HepG2 (cell line): ENCODE data around the gene DHX8. TPM values are rescaled to one million over a fixed set of nuclear protein-coding genes. Genes with fewer than 3 reads are reported as not detected.
A peak's percentile ranks its signal among the peaks of the same experiment; 100 is the strongest.

Experiments
- DRAP1 ChIP-seq: IDR thresholded peaks from 2 replicates; pipeline ENCODE4 v1.6.1; 2016; ENCODE audit warnings: missing genetic modification reagents, missing compliant biosample characterization
- ETV5 ChIP-seq: IDR thresholded peaks from 2 replicates; pipeline ENCODE4 v1.6.1; 2018; ENCODE audit warnings: missing biosample characterization, missing genetic modification reagents, inconsistent platforms, borderline replicate concordance
- FOXP1 ChIP-seq, 2 experiments: fragments of 450-650 bp in 1 of 2; IDR thresholded peaks; 2 replicates each; pipeline ENCODE4 v1.6.1; 2017 to 2018; ENCODE audit warnings: antibody characterized with exemption in 1 of 2
- GATAD2A ChIP-seq: IDR thresholded peaks from 2 replicates; pipeline ENCODE4 v1.6.1; 2016
- GFI1 ChIP-seq: sonication (generic); formaldehyde crosslinking; IDR thresholded peaks from 2 replicates; pipeline ENCODE4 v1.5.0; 2020; ENCODE audit warnings: missing genetic modification reagents, mild to moderate bottlenecking, borderline replicate concordance
- GPN1 ChIP-seq: sonication (generic); formaldehyde crosslinking; IDR thresholded peaks from 2 replicates; pipeline ENCODE4 v1.5.1; 2020; ENCODE audit warnings: missing genetic modification reagents, borderline replicate concordance
- KLF15 ChIP-seq: sonication (generic); formaldehyde crosslinking; IDR thresholded peaks from 2 replicates; pipeline ENCODE4 v1.8.1; 2023; ENCODE audit warnings: borderline replicate concordance, mild to moderate bottlenecking, inconsistent platforms, missing genetic modification reagents, mixed read lengths
- NCOA2 ChIP-seq: sonication (generic); formaldehyde crosslinking; IDR thresholded peaks from 2 replicates; pipeline ENCODE4 v1.8.0; 2022; ENCODE audit warnings: inconsistent platforms
- NPAS2 ChIP-seq: sonication (generic); formaldehyde crosslinking; IDR thresholded peaks from 2 replicates; pipeline ENCODE4 v1.8.0; 2022; ENCODE audit warnings: mild to moderate bottlenecking, missing genetic modification reagents, borderline replicate concordance
- NR2F1 ChIP-seq, 2 experiments: fragments of 450-650 bp in 1 of 2; formaldehyde crosslinking in 1 of 2; IDR thresholded peaks; 2 replicates each; pipeline versions ENCODE4 v1.5.0 to v1.6.1; 2016 to 2020; ENCODE audit warnings: mild to moderate bottlenecking in 1 of 2, missing compliant biosample characterization in 1 of 2, missing genetic modification reagents in 1 of 2, moderate library complexity in 1 of 2
- SP5 ChIP-seq: IDR thresholded peaks from 2 replicates; pipeline ENCODE4 v1.6.1; 2016; ENCODE audit warnings: low read depth, borderline replicate concordance
- SYNCRIP ChIP-seq: fragments of 200-400 bp; formaldehyde crosslinking; IDR thresholded peaks from 2 replicates; pipeline ENCODE4 v1.6.1; 2018; ENCODE audit warnings: mild to moderate bottlenecking, low read depth, low read length; ENCODE audit not compliant: insufficient read depth
- YEATS4 ChIP-seq: sonication (generic); formaldehyde crosslinking; IDR thresholded peaks from 2 replicates; pipeline ENCODE4 v1.4.0; 2020; ENCODE audit warnings: missing genetic modification reagents, borderline replicate concordance
- ZBTB25 ChIP-seq: IDR thresholded peaks from 2 replicates; pipeline ENCODE4 v1.6.1; 2018; ENCODE audit warnings: missing genetic modification reagents
- ZFP82 ChIP-seq: sonication (generic); formaldehyde crosslinking; IDR thresholded peaks from 2 replicates; pipeline ENCODE4 v1.5.1; 2020; ENCODE audit warnings: mild to moderate bottlenecking, missing genetic modification reagents, borderline replicate concordance
- ZMAT3 ChIP-seq: sonication (generic); formaldehyde crosslinking; conservative IDR thresholded peaks from 2 replicates; pipeline ENCODE4 v1.7.0; 2021; ENCODE audit warnings: missing genetic modification reagents
- ZNF121 ChIP-seq: sonication (generic); formaldehyde crosslinking; IDR thresholded peaks from 2 replicates; pipeline ENCODE4 v1.5.0; 2020; ENCODE audit warnings: mild to moderate bottlenecking, missing genetic modification reagents
- ZNF264 ChIP-seq: sonication (generic); formaldehyde crosslinking; IDR thresholded peaks from 2 replicates; pipeline ENCODE4 v1.4.0; 2020; ENCODE audit warnings: missing genetic modification reagents
- ZNF501 ChIP-seq: sonication (generic); formaldehyde crosslinking; IDR thresholded peaks from 2 replicates; pipeline ENCODE4 v1.5.1; 2020; ENCODE audit warnings: mild to moderate bottlenecking, moderate library complexity, missing genetic modification reagents
- ZNF614 ChIP-seq: IDR thresholded peaks from 2 replicates; pipeline ENCODE4 v1.6.1; 2018; ENCODE audit warnings: missing biosample characterization, missing genetic modification reagents, inconsistent platforms, borderline replicate concordance
- ZNF629 ChIP-seq: sonication (generic); formaldehyde crosslinking; conservative IDR thresholded peaks from 2 replicates; pipeline ENCODE4 v1.5.0; 2020; ENCODE audit warnings: missing genetic modification reagents
- ZNF644 ChIP-seq: IDR thresholded peaks from 2 replicates; pipeline ENCODE4 v1.6.1; 2016; ENCODE audit warnings: low read depth
- ZNF816 ChIP-seq: sonication (generic); formaldehyde crosslinking; IDR thresholded peaks from 2 replicates; pipeline ENCODE4 v1.8.0; 2022; ENCODE audit warnings: missing genetic modification reagents, mild to moderate bottlenecking, borderline replicate concordance
- ZNF878 ChIP-seq: sonication (generic); formaldehyde crosslinking; IDR thresholded peaks from 2 replicates; pipeline ENCODE4 v1.8.1; 2023; ENCODE audit warnings: mild to moderate bottlenecking, missing genetic modification reagents, moderate library complexity
- polyA plus RNA-seq, 8 experiments: library from polyadenylated mRNA; depleted of rRNA in 3 of 8; stranded (reverse) in 7 of 8; unstranded in 1 of 8; fragments of >200 nt; fragmentation: Illumina TruSeq in 4 of 8; extraction: Trizol in 4 of 8; gene quantifications; 2 replicates each; pipeline versions ENCODE4 v1.2.1 to v1.2.3, GENCODE V29; 2011 to 2016; ENCODE audit warnings: low read depth in 4 of 8, missing spikeins in 1 of 8, mixed read lengths in 1 of 8; ENCODE audit not compliant: insufficient read depth in 1 of 8
- total RNA-seq, 5 experiments: library from RNA; depleted of rRNA; stranded (reverse); fragments of >200 nt; fragmentation: Illumina TruSeq; extraction: Trizol; gene quantifications; 2 replicates each; pipeline ENCODE4 v1.2.3, GENCODE V29; 2016; ENCODE audit warnings: low read depth in 1 of 5
- TF ChIP-seq, protein P1 (sequence below), 2 experiments: sonication (generic) in 1 of 2; formaldehyde crosslinking in 1 of 2; IDR thresholded peaks; 2 replicates each; pipeline versions ENCODE4 v1.4.0 to v1.6.1; 2016 to 2020; ENCODE audit warnings: borderline replicate concordance in 1 of 2, low read depth in 1 of 2, mild to moderate bottlenecking in 1 of 2, missing genetic modification reagents in 1 of 2

The DHX8 gene
- total and polyA plus RNA-seq, 2 of the 13 experiments (the other 11 are each of a cell fraction or from before 2014, with no cell fraction given), result 24.8 to 48.9 TPM

DNA sequence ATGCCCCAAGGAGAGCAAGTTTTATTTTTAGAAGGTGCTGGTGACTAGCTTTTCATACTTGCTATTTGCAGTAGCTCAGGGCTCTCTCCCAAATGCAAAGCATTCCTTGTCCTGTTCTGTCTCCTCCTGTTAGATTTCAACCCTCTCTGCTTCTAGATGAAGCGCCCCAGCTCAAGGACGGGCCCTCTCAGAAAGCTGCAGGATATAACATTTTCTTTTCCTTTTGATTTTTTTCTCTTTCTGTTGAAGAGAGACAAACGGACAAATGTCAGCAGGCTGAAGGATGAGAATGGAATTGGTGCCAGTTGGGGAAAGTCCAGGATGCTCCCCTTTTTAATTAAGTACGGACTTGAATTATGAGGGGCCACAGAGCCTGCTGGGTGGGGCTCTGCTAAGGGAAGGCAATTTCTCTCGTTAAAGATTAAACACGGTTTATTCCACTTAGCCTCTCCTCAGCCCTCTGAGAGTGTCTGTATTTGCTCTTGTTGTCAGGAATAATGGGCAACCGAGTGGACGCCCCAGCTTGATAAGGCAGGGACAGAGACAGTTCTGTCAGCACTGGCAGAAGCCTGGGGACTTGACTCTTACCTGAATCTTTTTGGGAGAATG is 68.6 kb downstream of the DHX8 start (continued):
- TF ChIP-seq ZNF629 (CRISPR knock-in tag) (peak; percentile 74), NCOA2 (CRISPR knock-in tag) (0 out of 2 replicates have a peak, but pooled peaks have one; percentile 62), GPN1 (CRISPR knock-in tag) (no peak), ZNF501 (CRISPR knock-in tag) (peak; percentile 77), ZNF121 (CRISPR knock-in tag) (peak; percentile 55), FOXP1 (IDR thresholded peaks at IDR 0.05) (no peak), FOXP1 (CRISPR knock-in tag; IDR thresholded peaks at IDR 0.05) (peak; percentile 52; the same call in 1 of the 2 replicates), YEATS4 (CRISPR knock-in tag) (0 out of 2 replicates have a peak, but pooled peaks have one; percentile 50), DRAP1 (CRISPR knock-in tag) (peak; percentile 84), NR2F1 (CRISPR knock-in tag; IDR thresholded peaks at IDR 0.05) (0 out of 4 replicates have a peak, but pooled peaks of 1 of the 2 experiments have one; percentile 17), ZFP82 (CRISPR knock-in tag) (0 out of 2 replicates have a peak, but pooled peaks have one; percentile 46), SYNCRIP (no peak), GFI1 (CRISPR knock-in tag) (0 out of 2 replicates have a peak, but pooled peaks have one; percentile 26), GATAD2A (CRISPR knock-in tag) (peak; percentile 72), ZNF264 (CRISPR knock-in tag) (peak; percentile 66; the same call in 1 of the 2 replicates), KLF15 (no peak), ZNF878 (CRISPR knock-in tag) (0 out of 2 replicates have a peak, but pooled peaks have one; percentile 20), ETV5 (CRISPR knock-in tag) (peak; percentile 40; the same call in 1 of the 2 replicates), ZBTB25 (CRISPR knock-in tag) (0 out of 2 replicates have a peak, but pooled peaks have one; percentile 15), SP5 (CRISPR knock-in tag) (peak; percentile 61), ZNF614 (CRISPR knock-in tag) (0 out of 2 replicates have a peak, but pooled peaks have one; percentile 31), ZNF644 (peak; percentile 53; the same call in 1 of the 2 replicates), ZMAT3 (no peak), ZNF816 (CRISPR knock-in tag) (peak; percentile 73), NPAS2 (no peak)
- TF ChIP-seq, protein P1, sequence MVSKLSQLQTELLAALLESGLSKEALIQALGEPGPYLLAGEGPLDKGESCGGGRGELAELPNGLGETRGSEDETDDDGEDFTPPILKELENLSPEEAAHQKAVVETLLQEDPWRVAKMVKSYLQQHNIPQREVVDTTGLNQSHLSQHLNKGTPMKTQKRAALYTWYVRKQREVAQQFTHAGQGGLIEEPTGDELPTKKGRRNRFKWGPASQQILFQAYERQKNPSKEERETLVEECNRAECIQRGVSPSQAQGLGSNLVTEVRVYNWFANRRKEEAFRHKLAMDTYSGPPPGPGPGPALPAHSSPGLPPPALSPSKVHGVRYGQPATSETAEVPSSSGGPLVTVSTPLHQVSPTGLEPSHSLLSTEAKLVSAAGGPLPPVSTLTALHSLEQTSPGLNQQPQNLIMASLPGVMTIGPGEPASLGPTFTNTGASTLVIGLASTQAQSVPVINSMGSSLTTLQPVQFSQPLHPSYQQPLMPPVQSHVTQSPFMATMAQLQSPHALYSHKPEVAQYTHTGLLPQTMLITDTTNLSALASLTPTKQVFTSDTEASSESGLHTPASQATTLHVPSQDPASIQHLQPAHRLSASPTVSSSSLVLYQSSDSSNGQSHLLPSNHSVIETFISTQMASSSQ (IDR thresholded peaks at IDR 0.05; ENCODE audit: low read depth), result peak; percentile 94
- TF ChIP-seq, protein P1 (CRISPR knock-in tag; IDR thresholded peaks at IDR 0.05; ENCODE audit: borderline replicate concordance), result peak; percentile 97
